ENCODE measurements around the gene GALNT10. TPM values are rescaled to one million over a fixed set of nuclear protein-coding genes. Genes with fewer than 3 reads are reported as not detected.

The GALNT10 gene
- polyA plus RNA-seq, 1 donor (not counting 4 experiments of a cell fraction or from before 2014, with no cell fraction given), result 17.9 TPM

- no peak overlapping the region for H3K27ac ChIP-seq (ENCODE audit: control insufficient read depth, insufficient read depth, low read length)
- dilution Hi-C loops (cut with MboI; ENCODE audit: extremely low pct_ligation_motif_present, low sequenced_read_pairs), result no loop called here
- H3K79me2 ChIP-seq (ENCODE audit: control insufficient read depth, insufficient read depth, low read length), result no peaks in the 10 kb centered on the region
- H3K36me3 ChIP-seq (ENCODE audit: control insufficient read depth in 2 of 2, extremely low read depth in 1 of 2, insufficient read depth in 2 of 2, low read length in 2 of 2), result no peaks in the 10 kb centered on the region
- no peaks in the 10 kb centered on the region for H3K9me1 ChIP-seq (ENCODE audit: control insufficient read depth, extremely low read depth, insufficient read depth, low read length)
- no peaks in the 10 kb centered on the region for H4K20me1 ChIP-seq (ENCODE audit: control insufficient read depth, extremely low read depth, insufficient read depth, low read length)
- FAIRE-seq (no peak), DNase-seq (ENCODE audit: low read depth, low spot score) (no peak)
- no peak overlapping the region for H3K9ac ChIP-seq (ENCODE audit: control insufficient read depth, extremely low read depth, insufficient read depth, low read length)
- H3K4me3 ChIP-seq (ENCODE audit: control insufficient read depth in 2 of 3, extremely low read depth in 1 of 3, insufficient read depth in 2 of 3, low read depth in 1 of 3, low read length in 3 of 3), result no peak overlapping the region
- no peak overlapping the region for H3K4me2 ChIP-seq (ENCODE audit: control insufficient read depth, extremely low read depth, insufficient read depth, low read depth, low read length)
- no peaks in the 10 kb centered on the region for H3K27me3 ChIP-seq (ENCODE audit: control insufficient read depth, extremely low read depth, insufficient read depth, low read length)
- TF ChIP-seq CTCF (optimal IDR thresholded peaks at IDR 0.05 in 1 of 3, IDR thresholded peaks at IDR 0.05 in 1 of 3, conservative IDR thresholded peaks at IDR 0.05 in 1 of 3; ENCODE audit: extremely low read depth in 1 of 3, insufficient read depth in 2 of 3, low read length in 3 of 3), result no peak
- no peak for TF ChIP-seq EZH2 (IDR thresholded peaks at IDR 0.05; ENCODE audit: low read length)
- H3K4me1 ChIP-seq (ENCODE audit: control insufficient read depth, extremely low read depth, insufficient read depth, low read length), result no peaks in the 10 kb centered on the region
- H2AFZ ChIP-seq (ENCODE audit: control insufficient read depth, low read length), result no peak overlapping the region
- no peaks in the 10 kb centered on the region for H3K9me3 ChIP-seq (ENCODE audit: control insufficient read depth, low read depth, low read length)
Observed at GRCh38 chr5:154344461-154344860, 153.9 kb downstream of the GALNT10 start.

GRCh38 chr5:154345255-154345952 is 154.9 kb downstream of the GALNT10 start:
- Histone ChIP-seq H3K9me3 (ENCODE audit: control insufficient read depth, low read depth, low read length) (no peaks in the 10 kb centered on the region), H3K27me3 (ENCODE audit: control insufficient read depth, extremely low read depth, insufficient read depth, low read length) (no peaks in the 10 kb centered on the region), H4K20me1 (ENCODE audit: control insufficient read depth, extremely low read depth, insufficient read depth, low read length) (no peaks in the 10 kb centered on the region), H3K79me2 (ENCODE audit: control insufficient read depth, insufficient read depth, low read length) (no peaks in the 10 kb centered on the region), H3K4me1 (ENCODE audit: control insufficient read depth, extremely low read depth, insufficient read depth, low read length) (no peaks in the 10 kb centered on the region), H3K9me1 (ENCODE audit: control insufficient read depth, extremely low read depth, insufficient read depth, low read length) (no peaks in the 10 kb centered on the region), H3K27ac (ENCODE audit: control insufficient read depth, insufficient read depth, low read length) (no peak overlapping the region), H3K36me3 (ENCODE audit: control insufficient read depth in 2 of 2, extremely low read depth in 1 of 2, insufficient read depth in 2 of 2, low read length in 2 of 2) (no peaks in the 10 kb centered on the region), H2AFZ (ENCODE audit: control insufficient read depth, low read length) (no peak overlapping the region), H3K4me2 (ENCODE audit: control insufficient read depth, extremely low read depth, insufficient read depth, low read depth, low read length) (no peak overlapping the region), H3K9ac (ENCODE audit: control insufficient read depth, extremely low read depth, insufficient read depth, low read length) (no peak overlapping the region), H3K4me3 (ENCODE audit: control insufficient read depth in 2 of 3, extremely low read depth in 1 of 3, insufficient read depth in 2 of 3, low read depth in 1 of 3, low read length in 3 of 3) (no peak overlapping the region)
- DNase-seq (ENCODE audit: low read depth, low spot score) (no peak), FAIRE-seq (no peak)
- dilution Hi-C loops (cut with MboI; ENCODE audit: extremely low pct_ligation_motif_present, low sequenced_read_pairs), result no loop called here
- TF ChIP-seq EZH2 (IDR thresholded peaks at IDR 0.05; ENCODE audit: low read length) (no peak), CTCF (optimal IDR thresholded peaks at IDR 0.05 in 1 of 3, IDR thresholded peaks at IDR 0.05 in 1 of 3, conservative IDR thresholded peaks at IDR 0.05 in 1 of 3; ENCODE audit: extremely low read depth in 1 of 3, insufficient read depth in 2 of 3, low read length in 3 of 3) (no peak)

Data from keratinocyte (primary cell).